H1 (cell line): ENCODE results near the gene HAO2. TPM values are rescaled to one million over a fixed set of nuclear protein-coding genes. Genes with fewer than 3 reads are reported as not detected.

ENCODE experiments used
- CHD7 ChIP-seq: fragments of 300-600 bp; sonication (generic); IDR thresholded peaks from 2 replicates; pipeline ENCODE4 v1.7.1; 2012; ENCODE audit warnings: low read length, moderate library complexity, mild to moderate bottlenecking, inconsistent platforms; ENCODE audit not compliant: insufficient replicate concordance
- CTBP2 ChIP-seq: IDR thresholded peaks from 2 replicates; pipeline ENCODE4 v1.7.0; 2011; ENCODE audit warnings: borderline replicate concordance, mild to moderate bottlenecking, moderate library complexity, mixed read lengths, low read length; ENCODE audit not compliant: insufficient read depth, insufficient read length
- E2F6 ChIP-seq: IDR thresholded peaks from 2 replicates; pipeline ENCODE4 v1.6.1; 2012; ENCODE audit warnings: inconsistent platforms
- RFX5 ChIP-seq: IDR thresholded peaks from 2 replicates; pipeline ENCODE4 v1.6.1; 2011; ENCODE audit warnings: low read depth, low read length, improper control_type of control experiment, borderline replicate concordance
- RNF2 ChIP-seq: fragments of 200-900, 300-1000 bp; sonication (generic); IDR thresholded peaks from 2 replicates; pipeline ENCODE4 v1.7.1; 2016; ENCODE audit warnings: borderline replicate concordance, low read depth, mild to moderate bottlenecking, antibody characterized with exemption, low read length; ENCODE audit not compliant: poor library complexity, severe bottlenecking; ENCODE audit errors: missing control alignments
- SIRT6 ChIP-seq: IDR thresholded peaks from one replicate; pipeline ENCODE4 v1.7.1; 2012; ENCODE audit warnings: low read length, inconsistent platforms
- USF2 ChIP-seq: IDR thresholded peaks from 2 replicates; pipeline ENCODE4 v1.6.1; 2011; ENCODE audit warnings: low read length, improper control_type of control experiment
- polyA plus RNA-seq, 7 experiments: library from polyadenylated mRNA; depleted of rRNA in 3 of 7; stranded (reverse) in 5 of 7; unstranded in 2 of 7; fragments of >200 nt in 5 of 7; fragments of 200-250 nt in 2 of 7; gene quantifications; 1 replicate in 5 of 7; 2 replicates in 1 of 7; 4 replicates in 1 of 7; pipeline versions ENCODE4 v1.2.1 to v1.2.3, GENCODE V29; 2011 to 2013; ENCODE audit warnings: missing spikeins in 2 of 7, mixed read lengths in 2 of 7
- total RNA-seq: library from RNA; stranded (reverse); fragmentation: NEBNext Ultra II Directional; extraction: Animal tissue kit (Norgen Biotek cat#: 25700); gene quantifications from 2 replicates; pipeline ENCODE4 v1.2.1, GENCODE V29; 2021

HAO2 gene
- total and polyA plus RNA-seq, 2 of the 8 experiments (the other 6 are each of a cell fraction or from before 2014, with no cell fraction given): not detected

- TF ChIP-seq CHD7 (no peak), RNF2 (no peak), USF2 (no peak), SIRT6 (no peak), CTBP2 (no peak), E2F6 (no peak), RFX5 (no peak)
Observed at GRCh38 chr1:119333163-119333896, 35.3 kb upstream of the HAO2 start (continued).
